ENCODE data around the gene SRI.
"Not testable (repeated sequence)": the region's sequence is repeated elsewhere in the genome, so short reads cannot be mapped to it uniquely, and the experiment has no call there.

SRI gene

GRCh38 chr7:88219781-88220747, at the start of gene SRI:
SRI (minus strand) TSS chr7:88220038; CDS start chr7:88220026, 12 bp downstream.
- DNase-seq (ENCODE audit: low read depth in 1 of 2, low spot score in 1 of 2), result peak; percentile 85 to 88

- DNase-seq (ENCODE audit: low read depth in 1 of 2, low spot score in 1 of 2), result no peak
Observed at GRCh38 chr7:88269586-88269985, 49.7 kb upstream of the SRI start.

- DNase-seq (ENCODE audit: low read depth in 1 of 2, low spot score in 1 of 2), result no peak
Observed at GRCh38 chr7:88268858-88269257, 49.0 kb upstream of the SRI start.

GRCh38 chr7:88268051-88268450, 48.2 kb upstream of the SRI start:
- no peak for DNase-seq (ENCODE audit: low read depth in 1 of 2, low spot score in 1 of 2)

GRCh38 chr7:88267421-88267820, 47.6 kb upstream of the SRI start:
- no peak for DNase-seq (ENCODE audit: low read depth in 1 of 2, low spot score in 1 of 2)

- DNase-seq (ENCODE audit: low read depth in 1 of 2, low spot score in 1 of 2), result not testable (repeated sequence)
Observed at GRCh38 chr7:88264987-88265386, 45.1 kb upstream of the SRI start.

- no peak for DNase-seq (ENCODE audit: low read depth in 1 of 2, low spot score in 1 of 2)
Observed at GRCh38 chr7:88262562-88262961, 42.7 kb upstream of the SRI start.

GRCh38 chr7:88260719-88261118, 40.9 kb upstream of the SRI start:
- DNase-seq (ENCODE audit: low read depth in 1 of 2, low spot score in 1 of 2), result no peak

GRCh38 chr7:88259656-88260380, 40.0 kb upstream of the SRI start:
- no peak for DNase-seq (ENCODE audit: low read depth in 1 of 2, low spot score in 1 of 2)

- not testable (repeated sequence) for DNase-seq (ENCODE audit: low read depth in 1 of 2, low spot score in 1 of 2)
Observed at GRCh38 chr7:88258296-88258695, 38.5 kb upstream of the SRI start.

GRCh38 chr7:88256906-88257305, 37.1 kb upstream of the SRI start:
- DNase-seq (ENCODE audit: low read depth in 1 of 2, low spot score in 1 of 2), result no peak

GRCh38 chr7:88254721-88255424, 35.0 kb upstream of the SRI start:
- no peak for DNase-seq (ENCODE audit: low read depth in 1 of 2, low spot score in 1 of 2)

GRCh38 chr7:88253640-88254039, 33.8 kb upstream of the SRI start:
- no peak for DNase-seq (ENCODE audit: low read depth in 1 of 2, low spot score in 1 of 2)

- DNase-seq (ENCODE audit: low read depth in 1 of 2, low spot score in 1 of 2), result no peak
Observed at GRCh38 chr7:88244258-88244657, 24.4 kb upstream of the SRI start.

GRCh38 chr7:88243345-88243909, 23.6 kb upstream of the SRI start:
- no peak for DNase-seq (ENCODE audit: low read depth in 1 of 2, low spot score in 1 of 2)

- no peak for DNase-seq (ENCODE audit: low read depth in 1 of 2, low spot score in 1 of 2)
Observed at GRCh38 chr7:88239852-88240251, 20.0 kb upstream of the SRI start.

- no peak for DNase-seq (ENCODE audit: low read depth in 1 of 2, low spot score in 1 of 2)
Observed at GRCh38 chr7:88233828-88234227, 14.0 kb upstream of the SRI start.

GRCh38 chr7:88230646-88231045, 10.8 kb upstream of the SRI start:
- no peak for DNase-seq (ENCODE audit: low read depth in 1 of 2, low spot score in 1 of 2)

GRCh38 chr7:88229302-88229995, 9.6 kb upstream of the SRI start:
- no peak for DNase-seq (ENCODE audit: low read depth in 1 of 2, low spot score in 1 of 2)

GRCh38 chr7:88226886-88227516, 7.2 kb upstream of the SRI start:
- no peak for DNase-seq (ENCODE audit: low read depth in 1 of 2, low spot score in 1 of 2)
